Measurements from ENCODE around the gene TRPV6. TPM values are rescaled to one million over a fixed set of nuclear protein-coding genes. Genes with fewer than 3 reads are reported as not detected.

The TRPV6 gene
- total RNA-seq, 1 experiment from 2014 or later = 1.7 TPM

DNA sequence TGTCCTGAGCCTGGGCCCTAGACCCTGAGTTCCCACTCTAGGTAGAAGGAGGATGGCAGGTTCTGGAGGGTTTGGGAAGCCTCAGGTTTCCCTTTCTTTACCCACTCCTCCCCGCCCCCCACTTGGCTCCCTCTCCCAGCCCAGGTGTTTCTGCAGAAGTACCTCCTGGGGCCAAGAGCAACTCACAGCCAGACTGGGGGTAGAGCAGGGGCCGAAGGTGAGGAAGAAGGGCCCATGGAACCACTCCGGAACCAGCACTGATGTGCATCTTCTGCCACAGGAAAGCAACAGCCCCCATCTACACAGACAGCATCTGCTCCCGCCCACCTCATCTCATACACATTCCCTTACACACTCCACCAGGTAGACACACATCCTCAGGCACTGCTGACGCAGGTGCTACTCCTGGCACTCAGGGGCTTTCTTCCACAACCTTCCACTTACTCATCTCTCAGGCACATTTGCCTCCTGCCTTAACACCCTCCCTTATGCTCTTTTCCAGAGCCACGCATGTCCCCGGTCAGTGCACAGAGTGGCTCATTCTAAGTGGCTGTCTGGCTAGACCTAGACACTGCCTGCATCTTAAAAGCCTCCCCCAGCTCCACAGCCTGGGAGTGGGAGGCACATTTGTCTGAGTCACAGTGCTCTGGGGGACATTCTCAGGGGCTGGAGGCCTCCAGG is 28.8 kb downstream of the TRPV6 start:
- H3K9me3 ChIP-seq (ENCODE audit: control insufficient read depth in 1 of 2, insufficient read depth in 1 of 2, low read depth in 1 of 2, low read length in 2 of 2) = no peaks in the 10 kb centered on the region
- H3K9me2 ChIP-seq (ENCODE audit: insufficient read depth) = no peaks in the 10 kb centered on the region
- no peaks in the 10 kb centered on the region for H4K20me1 ChIP-seq (ENCODE audit: insufficient read depth)
- peaks cover 13 to 21% of the 10 kb centered on the region in 2 experiments for H3K4me1 ChIP-seq (ENCODE audit: control insufficient read depth in 1 of 2, insufficient read depth in 2 of 2, low read length in 2 of 2)
- no peak overlapping the region for H3K9ac ChIP-seq (ENCODE audit: low read length)
- no peak overlapping the region for H2AFZ ChIP-seq (ENCODE audit: low read depth, low read length, poor library complexity, severe bottlenecking)
- intact Hi-C loops (cut with micrococcal nuclease) = loop anchor here (10.0 kb wide), 1 partner anchor 358 kb away; no protein-coding TSS in a partner anchor
- H3K4me3 ChIP-seq (replicated peaks in 1 of 2; ENCODE audit: low read depth in 1 of 2, low read length in 2 of 2) = no peak overlapping the region
- RAD21 ChIA-PET (ENCODE audit: low non-redundant PET in 1 of 2, low total read pairs in 2 of 2, uncharacterized antibody in 2 of 2, unreplicated experiment in 2 of 2) = no interaction called here
- POLR2A ChIA-PET = no interaction called here
- H3K79me2 ChIP-seq (ENCODE audit: insufficient read depth, low read length) = no peaks in the 10 kb centered on the region
- no peak for TF ChIP-seq SP1 (IDR thresholded peaks at IDR 0.05; ENCODE audit: low read depth)
- no peaks in the 10 kb centered on the region for H3K36me3 ChIP-seq (ENCODE audit: control insufficient read depth in 1 of 2, insufficient read depth in 2 of 2, low read length in 2 of 2)
- ATAC-seq (no peak), DNase-seq (ENCODE audit: low read depth, low spot score) (no peak)
- CTCF ChIA-PET = interaction anchor here (1.9 kb wide), 1 partner anchor 16 kb away, joined by 10 read pairs; no protein-coding TSS in a partner anchor
- no TSS peak for BruUV-seq (replicated peaks)
- H3K27ac ChIP-seq (ENCODE audit: low read depth, low read length) = no peak overlapping the region
- no peak overlapping the region for H3K4me2 ChIP-seq (ENCODE audit: low read length)
- H3K27me3 ChIP-seq (ENCODE audit: insufficient read depth, low read length) = no peaks in the 10 kb centered on the region

GRCh38 chr7:142855756-142856564 is 29.6 kb downstream of the TRPV6 start:
- intact Hi-C loops (cut with micrococcal nuclease) = loop anchor here (10.0 kb wide), 1 partner anchor 359 kb away; no protein-coding TSS in a partner anchor
- H3K27ac ChIP-seq (ENCODE audit: low read depth, low read length) = no peak overlapping the region
- no peak for ATAC-seq
- no peak overlapping the region; a peak in 1 of 4 replicates for H3K4me3 ChIP-seq (replicated peaks in 1 of 2; ENCODE audit: low read depth in 1 of 2, low read length in 2 of 2)
- no peak for TF ChIP-seq ZNF274 (IDR thresholded peaks at IDR 0.05; ENCODE audit: low read depth, low read length)
- TF ChIP-seq, protein P1, sequence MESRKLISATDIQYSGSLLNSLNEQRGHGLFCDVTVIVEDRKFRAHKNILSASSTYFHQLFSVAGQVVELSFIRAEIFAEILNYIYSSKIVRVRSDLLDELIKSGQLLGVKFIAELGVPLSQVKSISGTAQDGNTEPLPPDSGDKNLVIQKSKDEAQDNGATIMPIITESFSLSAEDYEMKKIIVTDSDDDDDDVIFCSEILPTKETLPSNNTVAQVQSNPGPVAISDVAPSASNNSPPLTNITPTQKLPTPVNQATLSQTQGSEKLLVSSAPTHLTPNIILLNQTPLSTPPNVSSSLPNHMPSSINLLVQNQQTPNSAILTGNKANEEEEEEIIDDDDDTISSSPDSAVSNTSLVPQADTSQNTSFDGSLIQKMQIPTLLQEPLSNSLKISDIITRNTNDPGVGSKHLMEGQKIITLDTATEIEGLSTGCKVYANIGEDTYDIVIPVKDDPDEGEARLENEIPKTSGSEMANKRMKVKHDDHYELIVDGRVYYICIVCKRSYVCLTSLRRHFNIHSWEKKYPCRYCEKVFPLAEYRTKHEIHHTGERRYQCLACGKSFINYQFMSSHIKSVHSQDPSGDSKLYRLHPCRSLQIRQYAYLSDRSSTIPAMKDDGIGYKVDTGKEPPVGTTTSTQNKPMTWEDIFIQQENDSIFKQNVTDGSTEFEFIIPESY (IDR thresholded peaks at IDR 0.05; ENCODE audit: extremely low read depth, insufficient replicate concordance, low read length) = no peak
- POLR2A ChIA-PET = no interaction called here
- RAD21 ChIA-PET (ENCODE audit: low non-redundant PET in 1 of 2, low total read pairs in 2 of 2, uncharacterized antibody in 2 of 2, unreplicated experiment in 2 of 2) = no interaction called here
- no peak for DNase-seq (ENCODE audit: low read depth, low spot score)
- peaks cover 13 to 21% of the 10 kb centered on the region in 2 experiments for H3K4me1 ChIP-seq (ENCODE audit: control insufficient read depth in 1 of 2, insufficient read depth in 2 of 2, low read length in 2 of 2)
- H2AFZ ChIP-seq (ENCODE audit: low read depth, low read length, poor library complexity, severe bottlenecking) = no peak overlapping the region
- no peaks in the 10 kb centered on the region for H3K79me2 ChIP-seq (ENCODE audit: insufficient read depth, low read length)
- H3K4me2 ChIP-seq (ENCODE audit: low read length) = peak overlapping the region; percentile 90
- H3K27me3 ChIP-seq (ENCODE audit: insufficient read depth, low read length) = no peaks in the 10 kb centered on the region
- no peaks in the 10 kb centered on the region for H3K9me2 ChIP-seq (ENCODE audit: insufficient read depth)
- CTCF ChIA-PET = interaction anchor here (0.9 kb wide), 1 partner anchor 17 kb away, joined by 3 read pairs; no protein-coding TSS in a partner anchor
- H3K36me3 ChIP-seq (ENCODE audit: control insufficient read depth in 1 of 2, insufficient read depth in 2 of 2, low read length in 2 of 2) = no peaks in the 10 kb centered on the region
- no peak overlapping the region for H3K9ac ChIP-seq (ENCODE audit: low read length)
- no peaks in the 10 kb centered on the region for H3K9me3 ChIP-seq (ENCODE audit: control insufficient read depth in 1 of 2, insufficient read depth in 1 of 2, low read depth in 1 of 2, low read length in 2 of 2)
- no TSS peak for BruUV-seq (replicated peaks)
- H4K20me1 ChIP-seq (ENCODE audit: insufficient read depth) = no peaks in the 10 kb centered on the region
